NCI-H1436 treated with DMSO at 0.1 percent for 48 hours (cell line): ENCODE results near the gene OPCML.

Experiments used
- DNase-seq: peaks from one replicate; lab custom pipeline; 2025; lab: John Stamatoyannopoulos, UW

Gene OPCML

DNA sequence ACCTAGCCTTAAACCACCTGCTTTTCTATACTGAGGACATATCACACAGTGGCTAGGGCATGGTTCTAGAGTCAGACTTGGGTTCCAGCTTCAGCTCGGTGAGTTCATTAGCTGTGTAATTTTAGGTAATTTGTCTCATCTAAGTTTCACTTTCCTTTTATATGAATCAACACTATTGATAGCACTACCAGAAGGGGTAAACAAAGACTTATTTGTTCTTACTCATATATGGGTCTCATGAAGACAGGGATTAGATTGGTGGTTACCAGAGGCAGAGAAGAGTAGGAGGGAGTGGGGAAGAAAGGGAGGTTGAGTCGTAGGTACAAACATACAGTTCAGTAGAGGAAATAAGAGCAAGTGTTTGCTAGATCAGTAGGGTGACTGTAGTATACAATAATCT, 924.7 kb downstream of the OPCML start:
- no peak for DNase-seq

- DNase-seq = no peak
Observed at GRCh38 chr11:132605825-132606570, 926.3 kb downstream of the OPCML start.

- no peak for DNase-seq
Observed at GRCh38 chr11:132604431-132604830, 927.9 kb downstream of the OPCML start.

GRCh38 chr11:132601875-132602274, 930.4 kb downstream of the OPCML start:
- no peak for DNase-seq

DNA sequence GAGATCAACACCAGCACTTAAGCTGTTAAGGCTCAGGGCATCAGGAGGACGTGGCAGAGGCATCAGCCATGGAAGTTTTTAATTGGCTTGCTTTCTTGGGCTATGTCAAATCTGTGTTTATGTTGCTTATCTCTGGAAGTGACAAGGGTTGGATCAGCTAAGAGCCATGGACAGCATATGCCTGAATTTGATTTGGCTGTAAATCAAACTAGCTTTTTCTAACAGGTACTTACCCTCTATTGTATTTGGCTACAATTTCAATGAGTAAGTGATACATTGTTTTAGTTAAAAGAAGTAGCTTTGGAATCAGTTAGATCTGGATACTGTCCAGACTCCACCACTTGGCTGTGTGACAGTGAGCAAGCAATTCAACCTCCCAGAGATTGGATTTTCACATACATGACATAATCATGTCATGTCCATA, 936.6 kb downstream of the OPCML start:
- no peak for DNase-seq

- DNase-seq = no peak
Observed at GRCh38 chr11:132595246-132595645, 937.1 kb downstream of the OPCML start.

DNA sequence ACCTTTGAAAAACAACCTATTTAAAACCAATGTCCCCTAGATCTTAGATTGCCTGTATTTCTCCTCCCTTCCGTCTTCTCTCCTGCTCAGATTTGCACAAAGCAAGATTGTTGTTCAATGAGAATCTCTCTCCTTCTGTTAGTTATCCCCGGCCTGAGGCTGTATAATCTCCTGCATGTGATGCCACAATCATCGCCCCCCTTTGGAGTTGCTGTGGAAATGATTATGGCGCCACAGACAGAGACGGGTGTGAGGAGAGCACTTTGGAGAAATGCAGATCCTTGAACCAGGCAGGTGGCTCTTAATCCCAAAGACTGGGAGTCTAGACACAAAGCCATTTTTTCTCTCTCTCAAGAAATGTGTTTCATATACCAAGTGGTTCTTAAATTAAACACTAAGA, 941.3 kb downstream of the OPCML start:
- DNase-seq = no peak

DNA sequence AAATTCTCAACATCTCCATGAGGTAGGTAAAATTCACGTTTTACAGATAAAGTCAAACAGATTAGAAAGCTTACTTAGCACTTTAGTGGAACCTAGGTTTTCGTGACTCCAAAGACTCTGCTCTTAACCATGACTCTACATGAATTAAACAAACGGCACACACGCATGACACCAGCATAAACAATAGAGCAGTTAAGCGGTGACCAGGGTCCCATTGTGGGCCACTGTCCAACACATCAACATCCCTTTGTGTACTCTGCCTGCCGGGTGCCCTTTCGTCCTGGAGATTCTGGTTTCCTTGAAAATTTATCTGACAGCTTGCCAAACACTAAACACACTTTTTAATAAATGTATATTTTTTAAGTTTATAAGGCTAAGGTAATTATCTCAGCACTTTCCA, 941.7 kb downstream of the OPCML start:
- no peak for DNase-seq

GRCh38 chr11:132589791-132590190, 942.5 kb downstream of the OPCML start:
- DNase-seq = no peak

DNA sequence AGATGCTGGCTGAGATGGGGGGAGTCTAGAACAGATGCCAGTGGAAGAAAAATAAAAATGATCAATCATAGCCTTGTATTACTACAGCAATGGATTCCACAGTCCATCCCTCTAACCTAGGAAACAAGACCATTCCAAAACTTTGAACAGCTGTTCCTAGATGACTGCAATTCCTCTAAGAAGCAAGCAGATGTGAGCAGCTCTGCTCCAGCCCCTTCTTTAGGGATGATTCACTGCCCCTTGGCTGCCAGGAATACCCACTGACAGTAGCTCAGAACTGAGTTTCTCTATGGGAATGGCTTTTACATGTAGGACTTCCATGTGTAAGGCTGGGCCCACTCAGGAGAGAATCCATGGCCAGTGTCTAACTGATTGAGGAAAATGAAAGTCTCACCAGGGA, 943.9 kb downstream of the OPCML start:
- no peak for DNase-seq

DNA sequence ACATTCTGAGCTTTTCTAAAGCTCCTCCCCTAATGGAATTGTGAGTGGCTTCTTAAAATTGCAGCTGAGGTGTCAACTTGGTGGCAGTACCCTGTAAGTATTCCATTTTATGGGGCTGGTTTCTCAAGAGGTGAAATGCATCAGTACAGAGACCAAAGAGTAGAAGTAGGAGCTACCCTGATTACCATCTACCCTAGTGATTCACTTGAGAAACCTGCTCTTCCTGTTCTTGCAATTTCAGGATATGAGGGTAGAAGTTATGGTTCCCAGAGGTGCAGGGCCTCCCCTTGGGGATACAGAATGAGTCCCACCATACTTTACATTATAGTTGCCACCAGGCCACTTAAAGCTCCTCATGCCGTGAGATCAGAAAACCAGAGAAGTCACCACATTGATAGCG, 944.6 kb downstream of the OPCML start:
- no peak for DNase-seq

DNA sequence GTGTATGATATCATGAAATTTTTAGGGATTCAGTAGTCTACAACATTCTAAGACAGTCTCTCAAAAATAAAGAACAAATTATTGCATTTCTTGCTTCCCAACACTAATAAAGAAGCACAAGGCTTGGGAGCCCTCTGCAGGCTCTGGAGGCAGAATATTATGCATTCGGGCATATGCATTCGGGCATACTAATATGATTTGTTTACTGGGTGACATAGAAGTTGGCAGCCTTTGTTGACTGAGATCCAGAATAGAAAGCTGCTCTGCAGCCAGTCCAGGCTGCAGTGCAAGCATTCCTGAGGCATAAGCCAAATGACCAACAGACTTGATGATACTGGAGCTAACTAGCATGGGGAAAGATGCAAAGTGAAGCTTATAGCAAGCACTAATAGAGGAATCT, 945.5 kb downstream of the OPCML start:
- DNase-seq = no peak

DNA sequence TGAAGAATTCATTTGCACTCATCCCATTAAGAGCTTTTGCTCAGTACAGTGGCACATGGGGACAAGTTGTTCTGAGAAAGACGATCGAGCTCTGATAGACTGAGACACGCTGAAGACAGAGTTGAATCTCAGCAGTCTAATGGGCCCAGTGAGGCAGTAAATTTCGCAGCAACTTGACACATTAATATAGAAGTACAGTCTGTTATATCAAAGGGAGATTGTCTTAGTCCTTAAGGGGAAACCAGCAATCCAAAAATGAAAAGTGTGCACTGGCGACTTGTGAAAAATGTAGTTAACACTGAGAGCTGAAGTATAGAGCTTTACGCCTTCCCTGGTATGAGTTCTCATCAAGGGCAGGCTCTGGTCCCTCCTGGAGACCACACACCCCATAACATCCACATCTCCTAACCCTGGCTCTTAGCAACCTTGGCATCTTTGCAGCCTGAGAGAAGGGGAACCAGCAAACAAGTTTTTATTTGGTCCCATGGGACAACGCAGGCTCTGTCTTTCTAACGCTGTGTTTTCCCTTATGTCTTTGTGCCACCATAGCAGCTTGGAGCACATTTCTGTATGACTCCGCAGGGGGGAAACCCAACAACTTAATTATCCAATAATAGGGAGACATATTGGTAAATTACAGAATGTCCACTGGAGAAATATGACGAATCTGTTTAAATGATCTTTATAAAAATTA, 952.5 kb downstream of the OPCML start:
- DNase-seq = no peak

DNA sequence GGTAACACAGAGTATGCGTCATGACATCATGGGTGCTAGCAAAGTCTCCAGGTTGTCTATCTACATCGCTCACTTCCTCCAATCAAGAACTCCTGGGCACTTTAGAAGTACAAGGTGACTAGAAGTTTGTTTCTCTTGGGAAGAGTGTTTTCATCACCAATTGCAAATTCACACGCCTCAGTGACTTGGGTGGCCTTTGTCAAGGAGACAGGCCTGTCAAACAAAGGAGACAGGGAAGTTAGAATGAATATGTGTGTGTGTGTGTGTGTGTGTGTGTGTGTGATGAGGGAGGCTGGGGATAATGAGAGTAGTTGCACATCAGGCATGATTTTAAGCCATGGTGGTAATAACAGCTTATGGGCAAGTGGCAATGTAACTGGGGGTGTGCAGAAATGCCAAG, 953.2 kb downstream of the OPCML start:
- DNase-seq = no peak

DNA sequence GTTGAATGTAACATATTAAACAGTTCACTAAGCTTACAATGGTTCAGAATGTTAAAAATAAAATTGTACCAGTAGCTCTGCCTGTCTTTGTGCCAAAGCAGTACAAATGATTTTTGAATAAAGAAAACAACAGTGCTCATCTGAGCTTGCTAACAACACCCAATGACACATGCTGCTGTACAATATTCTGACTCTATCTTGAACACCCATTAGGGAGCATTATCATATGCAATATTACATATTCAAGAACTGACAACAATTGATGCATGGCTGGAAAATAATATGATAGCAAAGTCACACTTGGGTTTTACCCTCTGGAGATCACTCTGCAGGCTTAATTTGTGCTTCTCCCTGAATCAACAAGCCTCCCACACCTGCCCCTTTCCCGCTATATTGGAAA, 953.7 kb downstream of the OPCML start:
- DNase-seq = no peak

GRCh38 chr11:132576706-132577105, 955.6 kb downstream of the OPCML start:
- DNase-seq = no peak

GRCh38 chr11:132564091-132564885, 968.0 kb downstream of the OPCML start:
- no peak for DNase-seq

- DNase-seq = no peak
Observed at GRCh38 chr11:132563050-132563449, 969.3 kb downstream of the OPCML start.

DNA sequence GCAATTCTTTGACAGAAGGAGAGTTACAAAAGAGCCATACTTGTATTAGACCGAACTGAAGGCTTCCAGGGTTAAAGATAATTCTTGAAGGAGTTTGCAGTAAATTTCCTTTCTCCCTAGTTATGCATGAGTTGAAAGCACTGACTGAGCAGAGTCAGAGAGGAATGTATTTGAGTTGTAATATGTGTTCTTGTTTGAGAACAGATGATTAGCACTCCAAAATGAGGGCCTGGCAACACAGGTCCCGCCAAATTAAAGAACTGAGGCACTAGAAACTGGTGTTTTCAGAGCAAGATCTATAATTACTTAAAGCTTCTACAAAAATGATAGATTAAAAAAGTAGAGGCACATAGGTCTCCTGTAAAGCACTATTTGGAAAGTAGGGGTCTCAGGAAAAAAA, 970.4 kb downstream of the OPCML start:
- no peak for DNase-seq

- DNase-seq = no peak
Observed at GRCh38 chr11:132559331-132560036, 972.8 kb downstream of the OPCML start.

GRCh38 chr11:132556316-132556715, 976.0 kb downstream of the OPCML start:
- DNase-seq = no peak

GRCh38 chr11:132555617-132556016, 976.7 kb downstream of the OPCML start:
- DNase-seq = no peak
